ENCODE measurements around the gene WASHC1. TPM values are rescaled to one million over a fixed set of nuclear protein-coding genes. Genes with fewer than 3 reads are reported as not detected.
"Not testable (repeated sequence)": the region's sequence is repeated elsewhere in the genome, so short reads cannot be mapped to it uniquely, and the experiment has no call there.

Gene WASHC1
- total RNA-seq: 22.7 and 29.0 TPM in 2 replicates

GRCh38 chr9:29356-29755 lies at the start of gene WASHC1:
Gene WASHC1, minus strand, starts transcription at chr9:29456. Its CDS starts 4,457 bp downstream, at chr9:24999.
- intact Hi-C loops (cut with micrococcal nuclease); H3K4me3 Mint-ChIP-seq; ATAC-seq (ENCODE audit: low read depth); H3K9me3 Mint-ChIP-seq; H3K27ac Mint-ChIP-seq; H3K4me1 Mint-ChIP-seq; H3K27me3 Mint-ChIP-seq; H3K36me3 Mint-ChIP-seq (ENCODE audit: low read depth); CTCF ChIA-PET; POLR2A ChIA-PET; DNase-seq: not testable (repeated sequence)

GRCh38 chr9:78333-78732 lies 49.1 kb upstream of the WASHC1 start:
- H3K9me3 Mint-ChIP-seq; POLR2A ChIA-PET; H3K4me1 Mint-ChIP-seq; ATAC-seq (ENCODE audit: low read depth); CTCF ChIA-PET; H3K4me3 Mint-ChIP-seq; intact Hi-C loops (cut with micrococcal nuclease); H3K36me3 Mint-ChIP-seq (ENCODE audit: low read depth); H3K27ac Mint-ChIP-seq; DNase-seq: not testable (repeated sequence)
- peaks cover 11% of the 10 kb centered on the region for H3K27me3 Mint-ChIP-seq

GRCh38 chr9:76389-76788 lies 47.1 kb upstream of the WASHC1 start:
- H3K27me3 Mint-ChIP-seq; CTCF ChIA-PET; ATAC-seq (ENCODE audit: low read depth); H3K9me3 Mint-ChIP-seq; H3K36me3 Mint-ChIP-seq (ENCODE audit: low read depth); H3K27ac Mint-ChIP-seq; intact Hi-C loops (cut with micrococcal nuclease); H3K4me3 Mint-ChIP-seq; DNase-seq; H3K4me1 Mint-ChIP-seq; POLR2A ChIA-PET: not testable (repeated sequence)

GRCh38 chr9:73900-74525 lies 44.8 kb upstream of the WASHC1 start:
- POLR2A ChIA-PET; DNase-seq; CTCF ChIA-PET; ATAC-seq (ENCODE audit: low read depth); H3K27ac Mint-ChIP-seq; intact Hi-C loops (cut with micrococcal nuclease); H3K4me1 Mint-ChIP-seq; H3K36me3 Mint-ChIP-seq (ENCODE audit: low read depth); H3K27me3 Mint-ChIP-seq; H3K9me3 Mint-ChIP-seq: not testable (repeated sequence)
- peak overlapping the region; percentile 52 for H3K4me3 Mint-ChIP-seq

- DNase-seq; H3K4me1 Mint-ChIP-seq; H3K27me3 Mint-ChIP-seq; H3K36me3 Mint-ChIP-seq (ENCODE audit: low read depth); CTCF ChIA-PET; POLR2A ChIA-PET; H3K27ac Mint-ChIP-seq; intact Hi-C loops (cut with micrococcal nuclease); H3K9me3 Mint-ChIP-seq: not testable (repeated sequence)
- peak; percentile 18 for ATAC-seq (ENCODE audit: low read depth)
- H3K4me3 Mint-ChIP-seq: peak overlapping the region; percentile 52
These were observed 44.0 kb upstream of the WASHC1 start for GRCh38 chr9:73076-73899.

GRCh38 chr9:63031-63629 lies 33.9 kb upstream of the WASHC1 start:
- not testable (repeated sequence) for H3K9me3 Mint-ChIP-seq

GRCh38 chr9:52678-53077 lies 23.4 kb upstream of the WASHC1 start:
- H3K4me3 Mint-ChIP-seq; H3K4me1 Mint-ChIP-seq; intact Hi-C loops (cut with micrococcal nuclease); CTCF ChIA-PET; POLR2A ChIA-PET; H3K9me3 Mint-ChIP-seq; DNase-seq; H3K27ac Mint-ChIP-seq; ATAC-seq (ENCODE audit: low read depth); H3K27me3 Mint-ChIP-seq; H3K36me3 Mint-ChIP-seq (ENCODE audit: low read depth): not testable (repeated sequence)

More at GRCh38 chr9:63031-63629, 33.9 kb upstream of the WASHC1 start:
- H3K27me3 Mint-ChIP-seq; POLR2A ChIA-PET; CTCF ChIA-PET; H3K4me3 Mint-ChIP-seq; H3K27ac Mint-ChIP-seq; H3K4me1 Mint-ChIP-seq; intact Hi-C loops (cut with micrococcal nuclease); DNase-seq; H3K36me3 Mint-ChIP-seq (ENCODE audit: low read depth): not testable (repeated sequence)
- peak; percentile 45 for ATAC-seq (ENCODE audit: low read depth)

- CTCF ChIA-PET, H3K27me3 Mint-ChIP-seq, H3K4me1 Mint-ChIP-seq: not testable (repeated sequence)
These were observed 19.1 kb upstream of the WASHC1 start for GRCh38 chr9:48190-48842.

GRCh38 chr9:46639-47271 lies 17.5 kb upstream of the WASHC1 start:
- CTCF ChIA-PET; H3K4me1 Mint-ChIP-seq; intact Hi-C loops (cut with micrococcal nuclease); H3K36me3 Mint-ChIP-seq (ENCODE audit: low read depth); H3K4me3 Mint-ChIP-seq; POLR2A ChIA-PET; H3K9me3 Mint-ChIP-seq; H3K27me3 Mint-ChIP-seq; DNase-seq; ATAC-seq (ENCODE audit: low read depth); H3K27ac Mint-ChIP-seq: not testable (repeated sequence)

More at GRCh38 chr9:48190-48842, 19.1 kb upstream of the WASHC1 start:
- H3K36me3 Mint-ChIP-seq (ENCODE audit: low read depth); ATAC-seq (ENCODE audit: low read depth); H3K4me3 Mint-ChIP-seq; intact Hi-C loops (cut with micrococcal nuclease); H3K9me3 Mint-ChIP-seq; DNase-seq; POLR2A ChIA-PET; H3K27ac Mint-ChIP-seq: not testable (repeated sequence)

GRCh38 chr9:46164-46563 lies 16.9 kb upstream of the WASHC1 start:
- intact Hi-C loops (cut with micrococcal nuclease); DNase-seq; POLR2A ChIA-PET; H3K27me3 Mint-ChIP-seq; H3K9me3 Mint-ChIP-seq; CTCF ChIA-PET; H3K27ac Mint-ChIP-seq; H3K4me1 Mint-ChIP-seq; ATAC-seq (ENCODE audit: low read depth); H3K36me3 Mint-ChIP-seq (ENCODE audit: low read depth); H3K4me3 Mint-ChIP-seq: not testable (repeated sequence)

GRCh38 chr9:45180-45878 lies 16.1 kb upstream of the WASHC1 start:
- POLR2A ChIA-PET; H3K9me3 Mint-ChIP-seq; intact Hi-C loops (cut with micrococcal nuclease); H3K27me3 Mint-ChIP-seq; CTCF ChIA-PET; H3K27ac Mint-ChIP-seq; H3K36me3 Mint-ChIP-seq (ENCODE audit: low read depth); DNase-seq; H3K4me1 Mint-ChIP-seq; H3K4me3 Mint-ChIP-seq; ATAC-seq (ENCODE audit: low read depth): not testable (repeated sequence)

All from activated B cell treated with CpG ODN at 0.5 μM for 24 hours (primary cell).